Femur (tissue), 1 donor: ENCODE results near the gene ASH1L.
"Not testable (repeated sequence)": the region's sequence is repeated elsewhere in the genome, so short reads cannot be mapped to it uniquely, and the experiment has no call there.

ENCODE experiments used
- DNase-seq: peaks from one replicate; pipeline ENCODE4 v3.0.0-alpha.2; 2017

ASH1L gene

DNA sequence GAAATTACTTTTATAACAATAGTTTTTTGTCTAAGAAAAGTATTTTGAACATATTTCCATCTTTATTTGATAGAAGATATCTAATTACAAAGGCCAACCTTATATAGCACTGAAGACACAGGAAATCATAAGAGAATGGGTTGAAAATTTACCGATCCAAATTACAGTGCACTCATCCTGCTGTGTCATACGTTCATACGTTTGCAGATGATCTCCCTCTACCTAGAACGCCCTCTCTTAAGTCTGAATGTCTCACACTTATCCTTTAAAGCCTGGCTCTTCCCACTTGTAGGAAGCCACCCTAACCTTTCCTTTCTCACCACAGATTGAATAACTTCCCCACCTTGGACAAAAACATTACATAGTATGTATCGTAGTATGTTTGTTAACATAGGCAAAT is 9.3 kb downstream of the ASH1L start:
- no peak for DNase-seq

DNA sequence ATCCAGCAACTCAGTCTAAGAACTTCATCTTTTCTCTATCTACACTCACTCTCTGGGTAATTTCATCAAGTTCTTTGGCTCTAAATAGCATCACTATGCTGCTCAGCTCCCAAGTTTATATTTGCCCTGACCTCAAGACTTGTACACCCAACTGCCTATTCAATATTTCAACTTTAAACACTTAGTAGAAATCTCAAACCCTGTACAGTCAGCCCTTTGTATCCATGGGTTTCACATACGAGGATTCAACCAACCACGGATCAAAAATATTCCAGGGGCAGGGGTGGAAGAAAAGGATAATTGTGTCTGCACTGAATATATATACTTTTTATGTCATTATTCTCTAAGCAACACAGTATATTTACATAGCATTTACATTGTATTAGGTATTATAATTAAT is 13.9 kb downstream of the ASH1L start:
- no peak for DNase-seq

DNA sequence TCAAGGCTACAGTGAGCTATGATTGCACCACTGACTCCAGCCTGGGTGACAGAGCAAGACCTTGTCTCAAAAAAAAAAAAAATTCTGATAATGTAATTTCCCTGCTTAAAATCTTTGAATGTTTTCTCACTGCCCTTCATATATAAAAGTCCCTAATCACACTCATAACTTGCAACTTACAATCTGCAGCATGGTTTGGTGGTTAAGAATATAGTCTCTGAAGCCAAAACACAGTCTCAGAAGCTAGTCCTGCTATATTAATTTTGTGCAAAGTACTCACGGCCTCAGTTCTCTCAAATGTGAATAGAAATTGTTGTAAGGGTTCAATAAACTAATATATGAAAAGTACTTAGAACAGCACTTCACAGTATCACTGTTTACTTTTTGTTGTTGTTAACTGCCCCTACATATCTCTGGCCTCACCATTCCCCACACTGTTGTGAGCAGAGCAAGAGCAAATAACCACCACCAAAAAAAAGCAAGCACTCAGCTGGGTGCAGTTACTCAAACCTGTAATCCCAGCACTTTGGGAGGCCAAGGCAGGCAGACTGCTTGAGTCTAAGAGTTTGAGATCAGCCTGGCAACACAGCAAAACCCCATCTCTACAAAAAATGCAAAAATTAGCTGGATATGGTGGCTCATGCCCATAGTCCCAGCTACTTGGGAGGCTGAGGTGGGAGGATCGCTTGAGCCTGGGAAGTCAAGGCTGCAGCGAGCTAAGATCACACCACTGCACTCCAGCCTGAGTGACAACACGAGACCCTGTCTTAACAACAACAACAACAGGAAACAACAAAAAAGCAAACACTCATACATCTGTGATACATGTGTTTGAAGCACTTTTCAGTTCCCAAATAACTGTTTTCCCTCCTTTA is 22.4 kb downstream of the ASH1L start:
- no peak for DNase-seq

DNA sequence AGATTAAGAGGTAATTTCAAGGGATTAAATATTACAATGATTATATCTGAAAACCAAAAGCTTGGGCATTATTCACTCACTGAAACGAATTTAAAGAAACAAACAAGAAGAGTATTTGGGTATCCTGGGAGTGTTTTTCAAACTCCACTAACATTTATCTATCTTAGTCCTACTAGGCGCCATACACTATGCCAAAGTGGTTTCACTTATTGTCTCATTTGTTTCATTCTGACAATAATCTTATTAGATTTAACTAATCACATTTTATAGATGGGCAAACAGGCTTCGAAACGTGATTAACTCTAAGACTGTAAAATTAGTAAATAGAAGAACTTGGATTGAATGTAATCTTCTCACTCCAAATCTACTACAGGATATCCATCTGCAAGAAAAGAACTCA is 25.4 kb downstream of the ASH1L start:
- no peak for DNase-seq

DNA sequence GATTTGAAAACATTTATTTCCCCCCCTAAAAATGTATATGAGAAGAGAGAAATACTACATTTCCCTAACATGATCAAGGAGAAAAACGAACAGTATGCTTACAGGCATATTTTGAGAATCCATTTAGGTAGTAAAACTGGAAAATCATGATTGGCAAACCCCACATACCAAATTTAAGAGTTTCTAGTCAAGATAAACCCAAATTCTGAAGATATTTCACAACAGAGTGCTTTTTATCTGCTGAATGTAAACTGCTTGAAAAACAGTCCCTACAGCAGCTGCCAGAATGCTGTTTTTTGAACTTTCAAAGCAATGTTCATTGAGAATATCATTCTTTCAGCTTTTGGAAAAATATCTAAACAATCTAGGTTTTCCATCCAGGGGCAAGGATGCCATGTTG is 31.0 kb downstream of the ASH1L start:
- DNase-seq: no peak

DNA sequence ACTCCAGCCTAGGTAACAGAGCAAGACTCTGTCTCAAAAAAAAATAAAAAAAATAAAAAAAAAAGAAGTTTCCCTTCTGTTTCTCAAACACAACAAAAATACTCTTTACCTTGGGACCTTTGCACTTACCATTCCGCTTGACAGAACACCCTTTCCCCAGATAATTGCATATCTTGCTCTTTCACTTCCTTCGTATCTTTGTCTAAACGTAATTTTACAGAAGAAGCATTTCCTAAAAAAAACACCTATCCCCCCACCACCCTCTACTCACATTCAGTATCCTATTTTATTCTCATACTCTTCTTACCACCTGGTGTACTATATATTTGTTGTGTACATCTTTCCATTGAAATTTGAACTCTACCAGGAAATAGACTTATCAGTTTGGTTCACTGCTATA is 32.7 kb downstream of the ASH1L start:
- DNase-seq: no peak

DNA sequence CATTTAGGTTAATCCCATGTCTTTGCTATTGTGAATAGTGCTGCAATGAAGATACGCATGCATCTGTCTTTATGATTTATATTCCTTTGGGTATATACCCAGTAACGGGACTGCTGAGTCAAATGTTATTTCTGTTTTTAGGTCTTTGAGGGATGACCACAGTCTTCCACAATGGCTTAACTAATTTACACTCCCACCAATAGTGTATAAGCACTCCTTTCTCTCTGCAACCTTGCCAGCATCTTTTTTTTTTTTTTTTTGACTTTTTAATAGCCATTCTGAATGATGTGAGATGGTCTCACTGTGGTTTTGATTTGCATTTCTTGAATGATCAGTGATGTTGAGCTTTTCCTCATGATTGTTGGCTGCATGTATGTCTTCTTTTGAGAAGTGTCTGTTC is 33.5 kb downstream of the ASH1L start:
- DNase-seq: no peak

DNA sequence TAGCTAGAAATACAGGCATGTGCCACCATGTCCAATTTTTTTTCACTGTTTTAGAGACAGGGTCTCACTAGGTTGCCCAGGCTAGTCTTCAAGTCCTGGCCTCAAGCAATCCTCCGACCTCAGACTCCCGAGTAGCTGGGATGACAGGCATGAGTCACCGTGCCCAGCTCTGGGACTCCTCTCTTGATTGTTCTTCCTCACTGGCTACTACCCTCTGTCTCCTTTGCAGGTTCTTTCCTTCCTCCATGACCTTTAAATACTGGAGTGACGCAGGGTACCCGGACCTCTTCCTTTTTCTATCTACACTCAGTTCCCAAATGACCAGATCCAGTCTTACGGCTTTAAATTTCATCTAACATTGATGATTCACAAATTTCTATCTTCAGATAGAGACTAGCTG is 34.9 kb downstream of the ASH1L start:
- DNase-seq: no peak

DNA sequence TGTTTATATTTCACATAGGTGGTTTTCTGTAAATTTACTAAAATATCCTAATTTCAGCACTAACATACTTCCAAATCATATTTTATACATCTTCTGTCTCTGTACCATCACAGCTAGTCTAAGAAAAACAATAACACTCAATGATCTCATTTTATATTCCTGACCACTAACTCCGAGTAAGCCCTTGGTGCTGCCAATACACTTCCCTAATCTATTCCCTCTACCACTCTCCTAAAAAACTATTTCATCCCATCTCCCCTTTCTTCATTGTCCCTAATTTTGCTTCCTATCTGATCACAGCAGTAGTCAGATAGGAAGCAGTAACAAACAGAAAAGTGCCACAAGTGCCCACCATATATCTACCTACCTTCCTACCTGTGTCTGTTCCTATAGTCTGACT is 36.2 kb downstream of the ASH1L start:
- DNase-seq: no peak

DNA sequence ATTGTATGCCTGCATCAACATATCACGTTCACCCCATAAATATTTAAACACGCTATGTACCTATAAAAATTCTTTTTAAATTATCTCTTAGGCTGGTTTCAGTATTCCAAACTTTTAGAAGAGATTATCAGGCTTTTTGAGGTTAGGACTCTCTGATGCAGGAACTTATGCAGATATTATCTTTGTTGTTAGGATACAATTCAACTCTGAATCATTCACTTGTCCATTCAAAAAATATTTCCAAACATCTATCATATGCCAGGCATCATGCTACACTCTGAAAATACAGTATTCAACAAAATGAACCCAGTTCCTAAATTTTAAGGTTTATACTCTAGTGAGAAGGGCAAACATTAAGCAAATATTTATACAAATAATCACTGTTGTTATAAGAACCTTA is 40.5 kb downstream of the ASH1L start:
- DNase-seq: no peak

DNA sequence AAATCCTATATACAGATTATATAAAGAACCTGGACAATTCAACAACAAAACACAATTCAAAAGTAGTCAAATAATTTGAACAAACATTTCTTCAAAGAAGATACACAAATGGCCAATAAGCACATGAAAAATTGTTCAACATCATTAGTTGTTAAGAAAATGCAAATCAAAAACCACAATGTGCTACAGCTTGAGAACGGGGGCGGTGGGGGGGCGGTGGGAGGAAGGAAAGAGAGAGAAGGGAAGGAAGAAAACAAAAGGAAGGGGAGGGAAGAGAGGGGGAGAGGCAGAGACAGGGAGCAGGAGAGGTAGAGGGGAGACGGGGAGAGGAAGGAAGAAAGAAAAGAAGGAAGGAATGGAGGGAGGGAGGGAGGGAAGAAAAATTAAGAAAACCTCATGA is 44.1 kb downstream of the ASH1L start:
- no peak for DNase-seq

DNA sequence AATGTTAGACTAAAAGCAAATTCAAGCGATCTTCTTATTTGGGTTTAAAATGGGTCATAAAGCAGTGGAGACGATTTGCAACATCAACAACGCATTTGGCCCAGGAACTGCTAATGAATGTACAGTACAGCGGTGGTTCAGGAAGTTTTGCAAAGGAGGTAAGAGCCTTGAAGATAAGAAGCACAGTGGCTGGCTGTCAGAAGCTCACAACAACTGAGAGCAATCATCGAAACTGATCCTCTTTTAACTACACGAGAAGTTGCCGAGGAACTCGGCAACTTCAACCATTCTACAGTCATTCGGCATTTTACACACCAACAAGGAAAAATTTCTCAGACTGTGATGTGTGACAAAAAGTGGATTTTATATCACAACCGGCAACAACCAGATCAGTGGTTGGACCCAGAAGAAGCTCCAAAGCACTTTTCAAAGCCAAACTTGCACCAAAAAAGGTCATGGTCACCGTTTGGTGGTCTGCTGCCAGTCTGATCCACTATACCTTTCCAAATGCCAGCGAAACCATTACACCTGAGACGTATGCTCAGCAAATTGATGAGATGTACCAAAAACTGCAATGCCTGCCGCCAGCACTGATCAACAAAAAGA is 47.9 kb downstream of the ASH1L start:
- no peak for DNase-seq

DNA sequence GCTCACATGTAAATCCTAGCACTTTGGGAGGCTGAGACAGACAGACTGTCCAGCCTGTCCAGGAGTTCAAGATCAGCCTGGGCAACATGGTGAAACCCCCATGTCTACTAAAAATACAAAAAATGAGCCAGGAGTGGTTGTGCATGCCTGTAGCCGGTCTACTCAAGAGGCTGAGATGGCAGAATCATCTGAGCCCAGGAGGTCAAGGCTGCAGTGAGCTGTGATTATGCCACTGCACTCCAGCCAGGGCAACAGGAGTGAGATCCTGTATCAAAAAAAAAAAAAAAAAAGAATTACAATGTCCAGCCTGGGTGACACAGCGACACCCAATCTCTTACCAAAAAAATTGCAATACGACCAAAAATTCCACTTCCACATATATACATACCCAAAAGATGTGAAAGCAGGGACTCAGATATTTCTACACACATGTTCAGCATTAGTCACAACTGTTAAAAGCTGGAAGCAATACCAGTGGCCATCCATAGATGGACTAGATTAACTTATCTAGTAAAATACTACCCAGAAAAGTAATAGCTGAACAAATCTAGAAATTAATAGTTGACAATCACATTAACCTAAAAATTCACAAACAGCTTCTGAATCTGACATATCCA is 49.2 kb downstream of the ASH1L start:
- no peak for DNase-seq

DNA sequence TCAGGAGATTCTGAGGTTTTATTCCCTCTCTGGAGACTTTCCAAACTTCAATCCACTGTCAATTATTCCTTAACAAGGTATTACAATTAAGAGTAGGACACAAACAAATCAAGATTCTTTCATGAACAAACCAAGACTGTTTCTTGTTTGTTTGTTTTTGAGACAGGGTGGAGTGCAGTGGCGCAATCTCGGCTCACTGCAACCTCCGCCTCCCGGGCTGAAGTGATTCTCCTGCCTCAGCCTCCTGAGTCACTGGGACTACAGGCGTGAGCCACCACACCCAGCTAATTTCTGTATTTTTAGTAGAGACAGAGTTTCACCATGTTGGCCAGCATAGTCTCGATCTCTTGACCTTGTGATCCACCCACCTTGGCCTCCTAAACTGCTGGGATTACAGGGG is 51.2 kb downstream of the ASH1L start:
- not testable (repeated sequence) for DNase-seq

DNA sequence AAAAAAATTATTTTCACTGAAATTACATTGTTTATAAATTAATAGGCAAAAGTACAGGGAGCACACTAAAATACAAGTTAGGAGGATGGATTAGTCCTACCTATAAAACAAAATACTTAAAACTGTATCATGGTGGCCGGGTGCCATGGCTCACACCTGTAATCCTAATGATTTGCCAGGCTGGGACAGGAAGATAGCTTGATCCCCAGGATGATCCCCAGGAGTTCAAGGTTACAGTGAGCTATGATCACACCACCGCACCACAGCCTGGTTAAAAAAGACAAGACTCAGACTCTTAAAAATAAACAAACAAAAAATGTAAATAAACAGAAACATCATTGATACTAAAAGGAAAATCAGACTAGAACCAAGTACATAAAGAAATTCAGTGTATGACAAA is 53.5 kb downstream of the ASH1L start:
- no peak for DNase-seq

DNA sequence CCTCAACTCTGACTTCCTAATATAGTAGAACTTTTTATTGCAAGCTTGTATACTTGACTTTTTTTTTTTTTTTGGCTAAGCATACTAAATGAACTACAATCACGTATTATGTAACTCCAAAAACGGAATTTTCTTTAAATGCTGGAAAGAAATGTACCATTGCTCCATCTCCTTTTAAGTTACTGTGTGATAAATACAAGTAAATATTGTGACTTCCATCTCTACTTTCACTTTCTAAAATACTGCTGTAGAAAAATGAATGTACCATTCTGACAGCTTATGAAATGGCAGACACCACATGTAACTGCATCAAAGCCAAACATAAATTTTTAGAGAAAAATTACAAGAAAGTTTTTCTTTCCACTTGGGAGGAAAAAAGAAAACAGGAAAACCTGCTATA is 54.7 kb downstream of the ASH1L start:
- DNase-seq: no peak

DNA sequence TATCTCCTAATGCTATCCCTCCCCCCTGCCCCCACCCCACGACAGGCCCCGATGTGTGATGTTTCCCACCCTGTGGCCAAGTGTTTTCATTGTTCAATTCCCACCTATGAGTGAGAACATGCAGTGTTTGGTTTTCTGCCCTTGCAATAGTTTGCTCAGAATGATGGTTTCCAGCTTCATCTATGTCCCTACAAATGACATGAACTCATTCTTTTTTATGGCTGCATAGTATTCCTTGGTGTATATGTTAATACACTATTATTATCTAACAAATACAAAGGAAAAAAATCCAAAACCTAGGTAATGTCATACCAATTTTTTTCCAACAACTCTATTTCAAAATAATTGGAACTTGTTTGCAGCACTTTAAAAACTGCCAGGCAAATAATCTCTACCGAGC is 56.6 kb downstream of the ASH1L start:
- DNase-seq: not testable (repeated sequence)

DNA sequence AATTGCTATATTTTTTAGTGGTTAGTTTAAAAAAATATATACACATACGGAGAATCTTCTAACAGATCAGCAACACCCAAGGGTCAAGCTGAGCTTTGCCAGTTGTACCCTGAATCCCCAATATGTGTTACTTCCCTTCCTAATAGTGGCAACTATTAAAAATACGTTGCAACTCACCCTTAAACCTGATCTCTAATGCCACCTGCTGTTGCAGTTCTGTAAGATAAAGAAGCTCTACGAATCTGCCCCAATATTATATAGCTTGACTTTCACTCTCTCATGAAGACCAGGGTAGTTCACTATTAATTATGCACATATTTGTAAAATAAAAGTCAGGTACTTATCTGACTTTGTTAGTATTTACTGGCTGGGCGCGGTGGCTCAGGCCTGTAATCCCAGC is 58.4 kb downstream of the ASH1L start:
- DNase-seq: no peak

DNA sequence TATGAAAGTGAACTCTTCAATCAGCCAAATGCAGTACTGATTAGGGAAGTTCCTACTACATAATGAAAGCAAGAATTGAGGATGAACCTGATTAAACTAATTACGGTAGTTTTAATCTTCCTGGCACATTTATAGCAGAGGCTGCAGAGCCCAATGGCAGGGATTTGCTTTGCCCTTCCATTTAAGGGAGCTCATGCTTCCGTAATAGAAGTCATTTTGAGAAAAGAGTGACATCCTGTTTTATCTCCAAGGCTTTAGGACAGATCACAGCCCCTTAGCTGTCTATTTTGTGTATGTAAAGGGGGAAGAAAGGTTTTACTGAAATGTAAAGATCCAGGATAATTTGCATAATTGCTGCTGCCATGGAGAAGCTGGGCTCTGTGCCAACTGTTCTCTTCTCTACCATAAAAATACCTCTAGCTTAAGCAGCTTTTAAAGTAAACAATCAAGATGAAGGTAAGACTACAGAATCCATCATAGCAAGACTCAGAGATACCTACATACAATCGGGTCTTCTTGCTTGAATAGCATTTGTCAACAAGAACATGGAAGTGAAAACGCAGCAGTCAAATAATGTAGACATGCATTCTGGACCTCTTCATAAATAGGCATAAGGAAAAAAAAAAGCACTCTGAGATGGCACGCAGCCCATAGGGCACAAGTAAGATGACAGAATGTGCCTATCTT is 62.5 kb downstream of the ASH1L start:
- DNase-seq: no peak

DNA sequence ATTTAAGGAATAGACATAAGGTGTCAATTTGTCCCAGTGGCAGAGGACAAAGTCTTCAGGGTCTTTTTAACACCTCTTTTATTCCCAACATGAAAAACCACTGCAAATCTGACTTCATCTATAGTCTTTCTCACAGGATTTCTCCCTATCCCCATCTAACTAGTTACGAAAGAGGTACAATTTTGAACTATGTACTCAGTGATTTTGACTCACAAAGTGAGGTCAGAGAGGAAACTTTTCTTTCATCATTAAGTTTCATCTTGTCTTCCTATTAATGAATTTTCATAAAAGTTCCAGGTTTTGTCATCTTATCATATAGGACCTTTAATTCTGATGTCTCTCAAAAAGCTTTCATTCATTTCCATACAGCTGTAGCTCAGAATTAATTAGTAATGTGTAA is 63.3 kb downstream of the ASH1L start:
- no peak for DNase-seq

DNA sequence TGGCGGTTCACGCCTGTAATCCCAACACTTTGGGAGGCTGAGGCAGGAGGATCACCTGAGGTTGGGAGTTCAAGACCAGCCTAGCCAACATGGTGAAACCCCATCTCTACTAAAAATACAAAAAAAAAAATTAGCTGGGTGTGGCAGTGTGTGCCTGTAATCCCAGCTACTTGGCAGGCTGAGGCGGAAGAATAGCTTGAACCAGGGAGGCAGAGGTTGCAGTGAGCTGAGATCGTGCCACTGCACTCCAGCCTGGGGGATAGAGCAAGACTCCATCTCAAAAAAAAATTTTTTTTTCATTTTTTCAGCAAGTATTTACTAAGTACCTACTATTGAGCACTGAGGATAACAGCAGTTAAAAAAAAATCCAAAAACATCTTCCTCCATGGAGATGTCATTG is 69.0 kb downstream of the ASH1L start:
- not testable (repeated sequence) for DNase-seq

DNA sequence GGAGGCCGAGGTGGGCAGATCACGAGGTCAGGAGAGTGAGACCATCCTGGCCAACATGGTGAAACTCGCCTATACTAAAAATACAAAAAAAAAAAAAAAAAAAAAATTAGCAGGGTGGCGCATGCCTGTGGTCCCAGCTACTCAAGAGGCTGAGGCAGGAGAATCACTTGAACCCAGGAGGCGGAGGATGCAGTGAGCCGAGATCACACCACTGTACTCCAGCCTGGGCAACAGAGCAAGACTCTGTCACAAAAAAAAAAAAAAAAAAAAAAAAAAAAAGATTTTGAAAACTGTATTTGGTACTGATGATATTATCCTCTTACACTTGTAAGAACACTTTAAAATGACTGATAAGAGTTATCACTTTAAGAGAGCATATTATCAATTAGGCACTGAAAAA is 74.2 kb downstream of the ASH1L start:
- not testable (repeated sequence) for DNase-seq

DNA sequence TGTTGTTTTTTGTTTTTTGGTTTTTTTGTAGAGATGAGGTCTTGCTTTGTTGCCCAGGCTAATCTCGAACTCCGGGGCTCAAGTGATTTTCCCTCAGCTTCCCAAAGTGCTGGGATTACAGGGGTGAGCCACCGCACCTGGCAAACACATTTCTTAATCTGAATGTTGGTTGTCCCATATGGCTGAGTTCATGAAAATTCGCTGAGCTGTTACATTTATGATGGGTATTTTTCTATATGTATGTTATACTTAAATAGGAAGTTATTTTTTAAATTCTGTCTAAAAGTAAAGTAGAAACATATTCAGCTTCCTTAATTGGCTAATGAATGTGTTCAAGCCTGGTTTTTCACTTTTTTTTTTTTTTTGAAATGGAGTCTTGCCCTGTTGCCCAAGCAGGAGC is 75.1 kb downstream of the ASH1L start:
- DNase-seq: no peak

DNA sequence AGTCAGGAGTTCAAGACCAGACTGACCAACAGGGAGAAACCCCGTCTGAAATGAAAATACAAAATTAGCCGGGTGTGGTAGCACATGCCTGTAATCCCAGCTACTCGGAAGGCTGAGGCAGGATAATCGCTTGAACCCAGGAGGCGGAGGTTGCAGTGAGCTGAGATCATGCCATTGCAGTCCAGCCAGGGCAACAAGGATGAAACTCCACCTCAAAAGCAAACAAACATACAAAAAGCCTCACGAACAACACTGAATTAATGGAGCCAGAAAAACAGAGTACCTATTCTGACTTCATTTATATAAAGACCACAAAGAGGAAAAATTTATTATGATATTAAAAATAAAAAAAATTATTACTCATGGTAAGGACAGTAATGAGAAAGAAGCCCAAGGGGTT is 75.7 kb downstream of the ASH1L start:
- DNase-seq: not testable (repeated sequence)
